Endothelial cell (in vitro differentiated cells): ENCODE results near the gene SYT3. TPM values are rescaled to one million over a fixed set of nuclear protein-coding genes. Genes with fewer than 3 reads are reported as not detected.

ENCODE experiments used
- DNase-seq: peaks from one replicate; pipeline ENCODE4 v3.0.0; 2021; ENCODE audit warnings: low spot score
- H3K27ac Mint-ChIP-seq: one replicate; pipeline ENCODE4 v1.8.0; 2021; ENCODE audit warnings: mixed read lengths, inconsistent platforms; ENCODE audit not compliant: unreplicated experiment
- H3K27me3 Mint-ChIP-seq: one replicate; pipeline ENCODE4 v1.8.0; 2021; ENCODE audit warnings: mild to moderate bottlenecking, moderate library complexity, mixed read lengths, inconsistent platforms; ENCODE audit not compliant: unreplicated experiment
- H3K36me3 Mint-ChIP-seq: one replicate; pipeline ENCODE4 v1.8.0; 2021; ENCODE audit warnings: mild to moderate bottlenecking, low read depth, mixed read lengths, inconsistent platforms; ENCODE audit not compliant: unreplicated experiment
- H3K4me1 Mint-ChIP-seq: one replicate; pipeline ENCODE4 v1.8.0; 2021; ENCODE audit warnings: mild to moderate bottlenecking, mixed read lengths, inconsistent platforms; ENCODE audit not compliant: unreplicated experiment
- H3K4me3 Mint-ChIP-seq: one replicate; pipeline ENCODE4 v1.8.0; 2021; ENCODE audit warnings: mild to moderate bottlenecking, mixed read lengths, inconsistent platforms; ENCODE audit not compliant: unreplicated experiment
- H3K9me3 Mint-ChIP-seq: one replicate; pipeline ENCODE4 v1.8.0; 2021; ENCODE audit warnings: mixed read lengths, inconsistent platforms; ENCODE audit not compliant: unreplicated experiment
- CTCF ChIP-seq: fragments of 200-600 bp; sonication (generic); IDR thresholded peaks from one replicate; pipeline ENCODE4 v1.5.0; 2021; ENCODE audit warnings: antibody characterized with exemption; ENCODE audit not compliant: unreplicated experiment
- total RNA-seq: library from RNA; stranded (reverse); fragmentation: NEBNext Ultra II Directional; extraction: Animal tissue kit (Norgen Biotek cat#: 25700); gene quantifications from one replicate; pipeline ENCODE4 v1.2.1, GENCODE V29; 2021; ENCODE audit not compliant: unreplicated experiment

The SYT3 gene
- total RNA-seq, 1 donor from 2014 or later: 0.15 TPM

GRCh38 chr19:50632151-50632835, 7.4 kb downstream of the SYT3 start:
- DNase-seq: no peak
- Mint-ChIP-seq H3K27ac (no peak overlapping the region), H3K4me1 (no peaks in the 10 kb centered on the region), H3K27me3 (peaks cover 12% of the 10 kb centered on the region), H3K9me3 (peaks cover 55% of the 10 kb centered on the region), H3K36me3 (peaks cover 22% of the 10 kb centered on the region), H3K4me3 (no peak overlapping the region)
- TF ChIP-seq CTCF: no peak

- no peak overlapping the region for H3K27ac Mint-ChIP-seq
- H3K27me3 Mint-ChIP-seq: peaks cover 16% of the 10 kb centered on the region
- H3K9me3 Mint-ChIP-seq: peaks cover 48% of the 10 kb centered on the region
- peaks cover 26% of the 10 kb centered on the region for H3K36me3 Mint-ChIP-seq
- DNase-seq: no peak
- no peak for TF ChIP-seq CTCF
- H3K4me3 Mint-ChIP-seq: no peak overlapping the region
- H3K4me1 Mint-ChIP-seq: no peaks in the 10 kb centered on the region
These were observed 9.9 kb downstream of the SYT3 start for GRCh38 chr19:50629801-50630200.

GRCh38 chr19:50629194-50629593, 10.5 kb downstream of the SYT3 start:
- Mint-ChIP-seq H3K36me3 (peaks cover 26% of the 10 kb centered on the region), H3K27ac (no peak overlapping the region), H3K4me3 (no peak overlapping the region), H3K27me3 (peaks cover 16% of the 10 kb centered on the region), H3K4me1 (no peaks in the 10 kb centered on the region), H3K9me3 (peaks cover 51% of the 10 kb centered on the region)
- TF ChIP-seq CTCF: no peak
- DNase-seq: no peak

- Mint-ChIP-seq H3K27ac (peak overlapping the region; percentile 18), H3K36me3 (peaks cover 22% of the 10 kb centered on the region), H3K4me1 (no peaks in the 10 kb centered on the region), H3K27me3 (peaks cover 16% of the 10 kb centered on the region), H3K9me3 (peaks cover 51% of the 10 kb centered on the region), H3K4me3 (no peak overlapping the region)
- no peak for TF ChIP-seq CTCF
- DNase-seq: no peak
These were observed 11.1 kb downstream of the SYT3 start for GRCh38 chr19:50628551-50628950.

- no peak overlapping the region for H3K27ac Mint-ChIP-seq
- peaks cover 13% of the 10 kb centered on the region for H3K27me3 Mint-ChIP-seq
- no peak for TF ChIP-seq CTCF
- H3K9me3 Mint-ChIP-seq: peaks cover 51% of the 10 kb centered on the region
- H3K36me3 Mint-ChIP-seq: peaks cover 22% of the 10 kb centered on the region
- H3K4me1 Mint-ChIP-seq: no peaks in the 10 kb centered on the region
- no peak for DNase-seq
- no peak overlapping the region for H3K4me3 Mint-ChIP-seq
These were observed 11.5 kb downstream of the SYT3 start for GRCh38 chr19:50628146-50628545.
